ENCODE measurements around the gene PROZ. TPM values are rescaled to one million over a fixed set of nuclear protein-coding genes. Genes with fewer than 3 reads are reported as not detected.

PROZ gene
- polyA plus RNA-seq, 1 of the 3 experiments (the other 2 are of a cell fraction): not detected

- no peak overlapping the region for H2AFZ ChIP-seq (ENCODE audit: low read depth)
- no peak overlapping the region for H3K4me3 ChIP-seq (ENCODE audit: low read depth in 2 of 2, low read length in 1 of 2)
- H3K79me2 ChIP-seq (ENCODE audit: insufficient read depth): no peaks in the 10 kb centered on the region
- no peaks in the 10 kb centered on the region for H3F3A ChIP-seq (replicated peaks; ENCODE audit: insufficient read depth)
- no peaks in the 10 kb centered on the region for H3K36me3 ChIP-seq (replicated peaks in 1 of 2; ENCODE audit: control insufficient read depth in 1 of 2, insufficient read depth in 2 of 2, low read length in 1 of 2)
- H3K9me2 ChIP-seq: no peaks in the 10 kb centered on the region
- H3K9ac ChIP-seq: no peak overlapping the region
- POLR2A ChIA-PET: no interaction called here
- no peaks in the 10 kb centered on the region for H4K20me1 ChIP-seq (ENCODE audit: insufficient read depth)
- TF ChIP-seq YY1 (IDR thresholded peaks at IDR 0.05; ENCODE audit: low read depth) (no peak), REST (IDR thresholded peaks at IDR 0.05; ENCODE audit: low read depth, low read length) (no peak), MAX (IDR thresholded peaks at IDR 0.05; ENCODE audit: low read depth) (no peak), NFIC (IDR thresholded peaks at IDR 0.05; ENCODE audit: borderline replicate concordance) (no peak)
- no peak overlapping the region for H3K27ac ChIP-seq (ENCODE audit: low read depth in 2 of 2, low read length in 1 of 2)
- CTCF ChIA-PET: no interaction called here
- peaks cover 0 to 21% of the 10 kb centered on the region in 2 experiments; a peak in 1 of 4 replicates for H3K4me1 ChIP-seq (ENCODE audit: control insufficient read depth in 1 of 2, insufficient read depth in 2 of 2, low read depth in 1 of 2, low read length in 1 of 2)
- H3K27me3 ChIP-seq (ENCODE audit: insufficient read depth): no peaks in the 10 kb centered on the region
- H3K9me3 ChIP-seq: no peaks in the 10 kb centered on the region
- H3K4me2 ChIP-seq: no peak overlapping the region
- no peak for DNase-seq
- 65% methylated on average over 15 of the region's 18 CpGs for WGBS (ENCODE audit: low lambda C conversion rate)
Measured at GRCh38 chr13:113126265-113127150, 31.9 kb upstream of the PROZ start.

GRCh38 chr13:113129480-113129879 is 29.0 kb upstream of the PROZ start:
- WGBS (ENCODE audit: low lambda C conversion rate): 89% methylated on average over 27 of the region's 27 CpGs
- H2AFZ ChIP-seq (ENCODE audit: low read depth): no peak overlapping the region
- H4K20me1 ChIP-seq (ENCODE audit: insufficient read depth): no peaks in the 10 kb centered on the region
- no peaks in the 10 kb centered on the region for H3K9me3 ChIP-seq
- no peak overlapping the region for H3K9ac ChIP-seq
- H3K4me2 ChIP-seq: no peak overlapping the region
- H3K9me2 ChIP-seq: no peaks in the 10 kb centered on the region
- no peak overlapping the region for H3K4me3 ChIP-seq (ENCODE audit: low read depth in 2 of 2, low read length in 1 of 2)
- no peaks in the 10 kb centered on the region for H3F3A ChIP-seq (replicated peaks; ENCODE audit: insufficient read depth)
- no peaks in the 10 kb centered on the region for H3K79me2 ChIP-seq (ENCODE audit: insufficient read depth)
- H3K27ac ChIP-seq (ENCODE audit: low read depth in 2 of 2, low read length in 1 of 2): no peak overlapping the region
- ChIA-PET CTCF (no interaction called here), POLR2A (no interaction called here)
- H3K27me3 ChIP-seq (ENCODE audit: insufficient read depth): no peaks in the 10 kb centered on the region
- H3K4me1 ChIP-seq (ENCODE audit: control insufficient read depth in 1 of 2, insufficient read depth in 2 of 2, low read depth in 1 of 2, low read length in 1 of 2): no peaks in the 10 kb centered on the region
- TF ChIP-seq FOXM1 (IDR thresholded peaks at IDR 0.05; ENCODE audit: low read depth): no peak
- no peak for TF ChIP-seq EZH2phosphoT487 (IDR thresholded peaks at IDR 0.05; ENCODE audit: borderline replicate concordance, low read depth)
- no peak for TF ChIP-seq RAD21 (IDR thresholded peaks at IDR 0.05; ENCODE audit: low read length)
- TF ChIP-seq NRF1 (IDR thresholded peaks at IDR 0.05; ENCODE audit: low read depth, low read length): no peak
- no peak for TF ChIP-seq YY1 (IDR thresholded peaks at IDR 0.05; ENCODE audit: low read depth)
- H3K36me3 ChIP-seq (replicated peaks in 1 of 2; ENCODE audit: control insufficient read depth in 1 of 2, insufficient read depth in 2 of 2, low read length in 1 of 2): no peaks in the 10 kb centered on the region
- no peak for DNase-seq

Data from SK-N-SH (cell line).